H9 (cell line): ENCODE data around the gene EIF4E. TPM values are rescaled to one million over a fixed set of nuclear protein-coding genes. Genes with fewer than 3 reads are reported as not detected.

Experiments used
- DNase-seq: peaks from one replicate; pipeline ENCODE4 v3.0.0-alpha.2; 2017
- H2AFZ ChIP-seq: one replicate; pipeline ENCODE4 v1.6.1; 2013; ENCODE audit warnings: mild to moderate bottlenecking, low read length, control low read depth, moderate library complexity
- H2AK5ac ChIP-seq: 2 replicates; pipeline ENCODE4 v1.6.1; 2013; ENCODE audit warnings: low read length, control low read depth, mixed read lengths; ENCODE audit not compliant: insufficient read length
- H2BK120ac ChIP-seq: one replicate; pipeline ENCODE4 v1.6.1; 2013; ENCODE audit warnings: low read depth, mild to moderate bottlenecking, low read length, control low read depth, inconsistent platforms; ENCODE audit not compliant: poor library complexity, severe bottlenecking
- H2BK12ac ChIP-seq: 2 replicates; pipeline ENCODE4 v1.6.1; 2013; ENCODE audit warnings: low read length, control low read depth, mixed read lengths, low read depth; ENCODE audit not compliant: insufficient read length
- H2BK15ac ChIP-seq: 2 replicates; pipeline ENCODE4 v1.6.1; 2013; ENCODE audit warnings: low read depth, low read length, control low read depth
- H2BK20ac ChIP-seq: one replicate; pipeline ENCODE4 v1.6.1; 2013; ENCODE audit warnings: low read depth, mild to moderate bottlenecking, low read length, control low read depth, inconsistent platforms; ENCODE audit not compliant: poor library complexity, severe bottlenecking
- H2BK5ac ChIP-seq: 2 replicates; pipeline ENCODE4 v1.6.1; 2013; ENCODE audit warnings: low read length, control low read depth, mixed read lengths; ENCODE audit not compliant: insufficient read length
- H3K14ac ChIP-seq: 2 replicates; pipeline ENCODE4 v1.6.1; 2013; ENCODE audit warnings: low read length, control low read depth; ENCODE audit not compliant: insufficient read depth
- H3K18ac ChIP-seq: 2 replicates; pipeline ENCODE4 v1.6.1; 2013; ENCODE audit warnings: low read depth, mild to moderate bottlenecking, mixed read lengths, low read length, control low read depth; ENCODE audit not compliant: insufficient read length
- H3K23ac ChIP-seq: 2 replicates; pipeline ENCODE4 v1.6.1; 2013; ENCODE audit warnings: low read length, control low read depth, mixed read lengths, low read depth; ENCODE audit not compliant: insufficient read length
- H3K23me2 ChIP-seq: 2 replicates; pipeline ENCODE4 v1.6.1; 2013; ENCODE audit warnings: low read depth, mild to moderate bottlenecking, mixed read lengths, low read length, control low read depth; ENCODE audit not compliant: insufficient read length, poor library complexity, severe bottlenecking
- H3K27ac ChIP-seq: 2 replicates; pipeline ENCODE4 v1.5.1; 2013; ENCODE audit warnings: low read length, control low read depth, mixed read lengths, low read depth; ENCODE audit not compliant: insufficient read length
- H3K27me3 ChIP-seq: 2 replicates; pipeline ENCODE4 v1.6.1; 2013; ENCODE audit warnings: low read length, control low read depth, inconsistent platforms; ENCODE audit not compliant: insufficient read depth
- H3K4ac ChIP-seq: 2 replicates; pipeline ENCODE4 v1.6.1; 2013; ENCODE audit warnings: low read depth, mild to moderate bottlenecking, control low read depth, inconsistent platforms, low read length, moderate library complexity
- H3K4me1 ChIP-seq: 2 replicates; pipeline ENCODE4 v1.6.1; 2013; ENCODE audit warnings: low read length, control low read depth, inconsistent platforms; ENCODE audit not compliant: insufficient read depth
- H3K4me2 ChIP-seq: 2 replicates; pipeline ENCODE4 v1.6.1; 2013; ENCODE audit warnings: low read length, control low read depth, mixed read lengths; ENCODE audit not compliant: insufficient read length, insufficient read depth
- H3K56ac ChIP-seq: 2 replicates; pipeline ENCODE4 v1.6.1; 2013; ENCODE audit warnings: low read depth, mild to moderate bottlenecking, mixed read lengths, low read length, control low read depth; ENCODE audit not compliant: insufficient read length
- H3K79me1 ChIP-seq: 2 replicates; pipeline ENCODE4 v1.6.1; 2013; ENCODE audit warnings: low read depth, mild to moderate bottlenecking, moderate library complexity, low read length, control low read depth, inconsistent platforms; ENCODE audit not compliant: insufficient read depth, poor library complexity, severe bottlenecking
- H3K79me2 ChIP-seq: 2 replicates; pipeline ENCODE4 v1.6.1; 2013; ENCODE audit warnings: low read length, control low read depth, inconsistent platforms; ENCODE audit not compliant: insufficient read depth
- H3K9ac ChIP-seq: 2 replicates; pipeline ENCODE4 v1.6.1; 2013; ENCODE audit warnings: low read length, control low read depth, mixed read lengths; ENCODE audit not compliant: insufficient read length; ENCODE audit errors: extremely low read depth
- H3K9me3 ChIP-seq: one replicate; pipeline ENCODE4 v1.6.1; 2013; ENCODE audit warnings: low read depth, low read length, inconsistent platforms; ENCODE audit not compliant: control insufficient read depth
- H3T11ph ChIP-seq: one replicate; pipeline ENCODE4 v1.6.1; 2013; ENCODE audit warnings: mild to moderate bottlenecking, low read length, control low read depth, inconsistent platforms
- H4K20me1 ChIP-seq: one replicate; pipeline ENCODE4 v1.6.1; 2013; ENCODE audit not compliant: control insufficient read depth, insufficient read length, insufficient read depth
- H4K5ac ChIP-seq: 2 replicates; pipeline ENCODE4 v1.6.1; 2013; ENCODE audit warnings: low read depth, mild to moderate bottlenecking, mixed read lengths, low read length, control low read depth; ENCODE audit not compliant: insufficient read length
- H4K8ac ChIP-seq: replicated peaks from 2 replicates; pipeline ENCODE4 v1.6.1; 2013; ENCODE audit warnings: low read length, control low read depth, mixed read lengths, low read depth; ENCODE audit not compliant: insufficient read length
- H4K91ac ChIP-seq: 2 replicates; pipeline ENCODE4 v1.6.1; 2013; ENCODE audit warnings: low read depth, mild to moderate bottlenecking, moderate library complexity, mixed read lengths, low read length, control low read depth; ENCODE audit not compliant: insufficient read length
- H3K27ac Mint-ChIP-seq, 3 experiments: 2 replicates in 2 of 3; 3 replicates in 1 of 3; pipeline ENCODE4 v1.8.0; 2020 to 2021; ENCODE audit warnings: mixed read lengths in 3 of 3, mild to moderate bottlenecking in 1 of 3, moderate library complexity in 1 of 3
- H3K27me3 Mint-ChIP-seq: 2 replicates; pipeline ENCODE4 v1.8.0; 2021; ENCODE audit warnings: low read depth, mild to moderate bottlenecking, moderate library complexity, mixed read lengths
- H3K36me3 Mint-ChIP-seq, 3 experiments: 2 replicates in 2 of 3; 3 replicates in 1 of 3; pipeline ENCODE4 v1.8.0; 2020 to 2021; ENCODE audit warnings: low read depth in 3 of 3, mixed read lengths in 3 of 3; ENCODE audit not compliant: insufficient read depth in 1 of 3
- H3K4me1 Mint-ChIP-seq, 2 experiments: 2 replicates each; pipeline ENCODE4 v1.8.0; 2020; ENCODE audit warnings: mixed read lengths in 2 of 2
- H3K4me3 Mint-ChIP-seq, 2 experiments: 2 replicates in 1 of 2; 3 replicates in 1 of 2; pipeline ENCODE4 v1.8.0; 2020 to 2021; ENCODE audit warnings: mild to moderate bottlenecking in 2 of 2, mixed read lengths in 2 of 2, moderate library complexity in 1 of 2
- H3K9me3 Mint-ChIP-seq, 2 experiments: 2 replicates in 1 of 2; 3 replicates in 1 of 2; pipeline ENCODE4 v1.8.0; 2020; ENCODE audit warnings: mild to moderate bottlenecking in 2 of 2, mixed read lengths in 2 of 2, moderate library complexity in 1 of 2
- WGBS: extraction: QIAGEN DNeasy Blood & Tissue Kit; methylation state at CpG from one replicate; pipeline ENCODE4 v1.1.7; 2013; ENCODE audit warnings: missing lambda C conversion rate, low lambda C conversion rate, mixed read lengths; ENCODE audit not compliant: insufficient read length; ENCODE audit errors: extremely low coverage; 5-methylcytosine and 5-hydroxymethylcytosine counted together
- total RNA-seq: library from RNA; stranded (reverse); gene quantifications from 2 replicates; pipeline ENCODE4 v1.2.1, GENCODE V29; 2021
- TF ChIP-seq, protein P1 (sequence below): fragments of 200-600 bp; sonication (generic); conservative IDR thresholded peaks from 3 replicates; pipeline ENCODE4 v1.8.0; 2021; ENCODE audit warnings: antibody characterized with exemption, mild to moderate bottlenecking

EIF4E gene
- total RNA-seq, 1 experiment from 2014 or later: 163 TPM

- H2BK5ac ChIP-seq: no peak overlapping the region
- no peak overlapping the region for H4K8ac ChIP-seq
- Mint-ChIP-seq H3K9me3 (no peaks in the 10 kb centered on the region), H3K27me3 (no peaks in the 10 kb centered on the region), H3K27ac (no peak overlapping the region), H3K4me3 (no peak overlapping the region), H3K4me1 (no peaks in the 10 kb centered on the region), H3K36me3 (no peaks in the 10 kb centered on the region)
- no peak overlapping the region for H3K18ac ChIP-seq
- H3K79me1 ChIP-seq: no peaks in the 10 kb centered on the region
- H3K4me1 ChIP-seq: no peaks in the 10 kb centered on the region
- H3T11ph ChIP-seq: no peak overlapping the region
- H3K23me2 ChIP-seq: no peaks in the 10 kb centered on the region
- TF ChIP-seq, protein P1, sequence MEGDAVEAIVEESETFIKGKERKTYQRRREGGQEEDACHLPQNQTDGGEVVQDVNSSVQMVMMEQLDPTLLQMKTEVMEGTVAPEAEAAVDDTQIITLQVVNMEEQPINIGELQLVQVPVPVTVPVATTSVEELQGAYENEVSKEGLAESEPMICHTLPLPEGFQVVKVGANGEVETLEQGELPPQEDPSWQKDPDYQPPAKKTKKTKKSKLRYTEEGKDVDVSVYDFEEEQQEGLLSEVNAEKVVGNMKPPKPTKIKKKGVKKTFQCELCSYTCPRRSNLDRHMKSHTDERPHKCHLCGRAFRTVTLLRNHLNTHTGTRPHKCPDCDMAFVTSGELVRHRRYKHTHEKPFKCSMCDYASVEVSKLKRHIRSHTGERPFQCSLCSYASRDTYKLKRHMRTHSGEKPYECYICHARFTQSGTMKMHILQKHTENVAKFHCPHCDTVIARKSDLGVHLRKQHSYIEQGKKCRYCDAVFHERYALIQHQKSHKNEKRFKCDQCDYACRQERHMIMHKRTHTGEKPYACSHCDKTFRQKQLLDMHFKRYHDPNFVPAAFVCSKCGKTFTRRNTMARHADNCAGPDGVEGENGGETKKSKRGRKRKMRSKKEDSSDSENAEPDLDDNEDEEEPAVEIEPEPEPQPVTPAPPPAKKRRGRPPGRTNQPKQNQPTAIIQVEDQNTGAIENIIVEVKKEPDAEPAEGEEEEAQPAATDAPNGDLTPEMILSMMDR: no peak
- H3K14ac ChIP-seq: no peak overlapping the region
- WGBS: no CpG with 5 or more reads among the region's 3 CpGs
- H2AK5ac ChIP-seq: no peak overlapping the region
- no peak overlapping the region for H3K4ac ChIP-seq
- H3K56ac ChIP-seq: no peak overlapping the region
- H2BK12ac ChIP-seq: no peak overlapping the region
- H2AFZ ChIP-seq: no peak overlapping the region
- no peak overlapping the region for H3K27ac ChIP-seq
- no peak for DNase-seq
- H3K79me2 ChIP-seq: no peaks in the 10 kb centered on the region
- H3K4me2 ChIP-seq: no peak overlapping the region
- no peak overlapping the region for H3K23ac ChIP-seq
- H2BK15ac ChIP-seq: no peak overlapping the region
- no peak overlapping the region for H2BK120ac ChIP-seq
- no peak overlapping the region for H3K9ac ChIP-seq
- no peaks in the 10 kb centered on the region for H4K20me1 ChIP-seq
- H4K91ac ChIP-seq: no peak overlapping the region
- no peak overlapping the region for H4K5ac ChIP-seq
- no peaks in the 10 kb centered on the region for H3K9me3 ChIP-seq
- no peaks in the 10 kb centered on the region for H3K27me3 ChIP-seq
- no peak overlapping the region for H2BK20ac ChIP-seq
Measured at GRCh38 chr4:98861100-98861884, 67.6 kb downstream of the EIF4E start.
